Keratinocyte (primary cell): ENCODE results near the gene ATP2A3. TPM values are rescaled to one million over a fixed set of nuclear protein-coding genes. Genes with fewer than 3 reads are reported as not detected.

Source experiments
- DNase-seq: peaks from one replicate; pipeline ENCODE4 v3.0.0-alpha.2; 2011; ENCODE audit warnings: low read depth, missing footprints, low spot score
- FAIRE-seq: peaks from 2 replicates; lab custom pipeline; 2011; peaks lifted over from hg19 to GRCh38; lab: Jason Lieb, UNC
- H2AFZ ChIP-seq: 2 replicates; pipeline ENCODE4 v1.6.0; 2012; ENCODE audit warnings: low read length, control low read depth, inconsistent platforms; ENCODE audit not compliant: control insufficient read depth
- H3K27ac ChIP-seq: 2 replicates; pipeline ENCODE4 v1.5.1; 2011; ENCODE audit warnings: low read length; ENCODE audit not compliant: control insufficient read depth, insufficient read depth
- H3K27me3 ChIP-seq: 3 replicates; pipeline ENCODE4 v1.6.0; 2011; ENCODE audit warnings: low read length; ENCODE audit not compliant: control insufficient read depth, insufficient read depth; ENCODE audit errors: extremely low read depth
- H3K36me3 ChIP-seq, 2 experiments: 2 replicates in 1 of 2; 3 replicates in 1 of 2; pipeline ENCODE4 v1.5.1; 2011; ENCODE audit warnings: low read length in 2 of 2, mild to moderate bottlenecking in 1 of 2; ENCODE audit not compliant: control insufficient read depth in 2 of 2, insufficient read depth in 2 of 2; ENCODE audit errors: extremely low read depth in 1 of 2
- H3K4me1 ChIP-seq: 3 replicates; pipeline ENCODE4 v1.5.1; 2011; ENCODE audit warnings: low read length; ENCODE audit not compliant: control insufficient read depth, insufficient read depth; ENCODE audit errors: extremely low read depth
- H3K4me2 ChIP-seq: 3 replicates; pipeline ENCODE4 v1.6.0; 2011; ENCODE audit warnings: low read depth, low read length; ENCODE audit not compliant: control insufficient read depth, insufficient read depth; ENCODE audit errors: extremely low read depth
- H3K4me3 ChIP-seq, 3 experiments: fragments of 200-600 bp in 1 of 3; sonication (generic) in 1 of 3; 2 replicates in 2 of 3; 3 replicates in 1 of 3; pipeline ENCODE4 v1.5.1; 2011 to 2016; ENCODE audit warnings: low read length in 3 of 3, mild to moderate bottlenecking in 3 of 3, control low read depth in 2 of 3, inconsistent platforms in 1 of 3, low read depth in 1 of 3, mixed read lengths in 1 of 3, mixed run types in 1 of 3, moderate library complexity in 1 of 3; ENCODE audit not compliant: control insufficient read depth in 2 of 3, insufficient read depth in 2 of 3; ENCODE audit errors: extremely low read depth in 1 of 3
- H3K79me2 ChIP-seq: 2 replicates; pipeline ENCODE4 v1.6.0; 2012; ENCODE audit warnings: low read length; ENCODE audit not compliant: control insufficient read depth, insufficient read depth
- H3K9ac ChIP-seq: 3 replicates; pipeline ENCODE4 v1.6.0; 2011; ENCODE audit warnings: low read length; ENCODE audit not compliant: control insufficient read depth, insufficient read depth; ENCODE audit errors: extremely low read depth
- H3K9me1 ChIP-seq: 3 replicates; pipeline ENCODE4 v1.6.0; 2011; ENCODE audit warnings: low read length; ENCODE audit not compliant: control insufficient read depth, insufficient read depth; ENCODE audit errors: extremely low read depth
- H3K9me3 ChIP-seq: 2 replicates; pipeline ENCODE4 v1.5.1; 2012; ENCODE audit warnings: low read depth, low read length; ENCODE audit not compliant: control insufficient read depth
- H4K20me1 ChIP-seq: 3 replicates; pipeline ENCODE4 v1.6.0; 2011; ENCODE audit warnings: low read length; ENCODE audit not compliant: control insufficient read depth, insufficient read depth; ENCODE audit errors: extremely low read depth
- CTCF ChIP-seq, 3 experiments: IDR thresholded peaks in 1 of 3; conservative IDR thresholded peaks in 1 of 3; optimal IDR thresholded peaks in 1 of 3; 2 replicates in 2 of 3; 3 replicates in 1 of 3; pipeline versions ENCODE3 to v1.5.1; 2011; ENCODE audit warnings: low read length in 3 of 3, mild to moderate bottlenecking in 3 of 3, moderate library complexity in 2 of 3, control low read depth in 1 of 3, inconsistent platforms in 1 of 3; ENCODE audit not compliant: insufficient read depth in 2 of 3; ENCODE audit errors: extremely low read depth in 1 of 3
- EZH2 ChIP-seq: IDR thresholded peaks from one replicate; pipeline ENCODE4 v1.6.1; 2012; ENCODE audit warnings: inconsistent platforms, mild to moderate bottlenecking, low read length, moderate library complexity
- dilution Hi-C: fragments of 300-500 bp; cut with MboI; formaldehyde crosslinking; loops from one replicate; pipeline ENCODE4 v1.7.0; 2020; ENCODE audit warnings: low sequenced_read_pairs; ENCODE audit not compliant: extremely low pct_ligation_motif_present
- polyA plus RNA-seq, 5 experiments: library from polyadenylated mRNA; depleted of rRNA in 3 of 5; stranded (reverse) in 3 of 5; stranded (forward) in 1 of 5; unstranded in 1 of 5; fragments of >200 nt; gene quantifications; 1 replicate in 1 of 5; 2 replicates in 3 of 5; 3 replicates in 1 of 5; pipeline versions ENCODE4 v1.2.1 to v1.2.3, GENCODE V29; 2011 to 2012; ENCODE audit warnings: missing spikeins in 2 of 5, low read depth in 1 of 5, low replicate concordance in 1 of 5

ATP2A3 gene
- polyA plus RNA-seq, 1 donor (not counting 4 experiments of a cell fraction or from before 2014, with no cell fraction given): 0.13 TPM

GRCh38 chr17:3952186-3952585, 12.1 kb downstream of the ATP2A3 start:
- Histone ChIP-seq H3K9me3 (no peaks in the 10 kb centered on the region), H3K27me3 (no peaks in the 10 kb centered on the region), H4K20me1 (no peaks in the 10 kb centered on the region), H2AFZ (no peak overlapping the region), H3K4me3 (no peak overlapping the region), H3K9ac (no peak overlapping the region), H3K79me2 (no peaks in the 10 kb centered on the region), H3K4me2 (no peak overlapping the region), H3K9me1 (no peaks in the 10 kb centered on the region), H3K36me3 (no peaks in the 10 kb centered on the region), H3K27ac (no peak overlapping the region), H3K4me1 (no peaks in the 10 kb centered on the region)
- FAIRE-seq (no peak), DNase-seq (no peak)
- TF ChIP-seq EZH2 (no peak), CTCF (optimal IDR thresholded peaks at IDR 0.05 in 1 of 3, IDR thresholded peaks at IDR 0.05 in 1 of 3, conservative IDR thresholded peaks at IDR 0.05 in 1 of 3; ENCODE audit: extremely low read depth in 1 of 3, insufficient read depth in 2 of 3, low read length in 3 of 3) (no peak)
- dilution Hi-C loops: no loop called here

GRCh38 chr17:3951420-3951819, 12.8 kb downstream of the ATP2A3 start:
- H3K4me1 ChIP-seq: no peaks in the 10 kb centered on the region
- dilution Hi-C loops: no loop called here
- no peak for DNase-seq
- no peak overlapping the region for H3K9ac ChIP-seq
- FAIRE-seq: no peak
- no peak overlapping the region for H2AFZ ChIP-seq
- TF ChIP-seq CTCF (optimal IDR thresholded peaks at IDR 0.05 in 1 of 3, IDR thresholded peaks at IDR 0.05 in 1 of 3, conservative IDR thresholded peaks at IDR 0.05 in 1 of 3; ENCODE audit: extremely low read depth in 1 of 3, insufficient read depth in 2 of 3, low read length in 3 of 3) (no peak), EZH2 (no peak)
- H3K27ac ChIP-seq: no peak overlapping the region
- H3K4me3 ChIP-seq: no peak overlapping the region
- no peak overlapping the region for H3K4me2 ChIP-seq
- no peaks in the 10 kb centered on the region for H4K20me1 ChIP-seq
- H3K79me2 ChIP-seq: no peaks in the 10 kb centered on the region
- H3K36me3 ChIP-seq: no peaks in the 10 kb centered on the region
- no peaks in the 10 kb centered on the region for H3K9me1 ChIP-seq
- H3K27me3 ChIP-seq: no peaks in the 10 kb centered on the region
- no peaks in the 10 kb centered on the region for H3K9me3 ChIP-seq
